IMR-90 (cell line): ENCODE results near the gene ZNF512.

Source experiments
- CTCF ChIP-seq: conservative IDR thresholded peaks from 2 replicates; pipeline ENCODE4 v1.5.1; 2012; ENCODE audit warnings: mild to moderate bottlenecking, low read depth, low read length, improper control_type of control experiment
- MXI1 ChIP-seq: IDR thresholded peaks from 2 replicates; pipeline ENCODE4 v1.6.1; 2012; ENCODE audit warnings: low read depth, mild to moderate bottlenecking, low read length, moderate library complexity, borderline replicate concordance
- POLR2A ChIP-seq: IDR thresholded peaks from 2 replicates; pipeline ENCODE4 v1.6.1; 2012; ENCODE audit warnings: mild to moderate bottlenecking, low read depth, low read length
- RAD21 ChIP-seq: IDR thresholded peaks from 2 replicates; pipeline ENCODE4 v1.6.1; 2012; ENCODE audit warnings: low read length, improper control_type of control experiment
- RCOR1 ChIP-seq: IDR thresholded peaks from 2 replicates; pipeline ENCODE4 v1.6.1; 2012; ENCODE audit warnings: mild to moderate bottlenecking, low read length, improper control_type of control experiment; ENCODE audit not compliant: insufficient replicate concordance
- USF2 ChIP-seq: fragments of 150-350 bp; IDR thresholded peaks from 2 replicates; pipeline ENCODE4 v1.6.1; 2017; ENCODE audit warnings: mild to moderate bottlenecking, antibody characterized with exemption, low read length, low read depth

GRCh38 chr2:27569398-27569797 lies 13.4 kb upstream of the ZNF512 start:
- no peak for TF ChIP-seq CTCF
- no peak for TF ChIP-seq MXI1
- TF ChIP-seq POLR2A: no peak
- no peak for TF ChIP-seq RAD21
- TF ChIP-seq USF2: no peak
- TF ChIP-seq RCOR1: no peak
